Stimulated activated CD4-positive, alpha-beta T cell treated with anti-CD3 and anti-CD28 coated beads, Interleukin-15, amount 100 ng/mL, for 24 hours (primary cell): ENCODE measurements around the gene SRCAP.

Experiments
- DNase-seq: peaks from one replicate; pipeline ENCODE4 v3.0.0-alpha.2; 2020

SRCAP gene

GRCh38 chr16:30698816-30699614 is at the start of gene SRCAP:
SRCAP (plus strand) TSS chr16:30699171; CDS start chr16:30700825, 1,654 bp downstream.
- DNase-seq = peak; percentile 94

GRCh38 chr16:30649725-30650368 is 49.1 kb upstream of the SRCAP start:
- peak; percentile 31 for DNase-seq

DNA sequence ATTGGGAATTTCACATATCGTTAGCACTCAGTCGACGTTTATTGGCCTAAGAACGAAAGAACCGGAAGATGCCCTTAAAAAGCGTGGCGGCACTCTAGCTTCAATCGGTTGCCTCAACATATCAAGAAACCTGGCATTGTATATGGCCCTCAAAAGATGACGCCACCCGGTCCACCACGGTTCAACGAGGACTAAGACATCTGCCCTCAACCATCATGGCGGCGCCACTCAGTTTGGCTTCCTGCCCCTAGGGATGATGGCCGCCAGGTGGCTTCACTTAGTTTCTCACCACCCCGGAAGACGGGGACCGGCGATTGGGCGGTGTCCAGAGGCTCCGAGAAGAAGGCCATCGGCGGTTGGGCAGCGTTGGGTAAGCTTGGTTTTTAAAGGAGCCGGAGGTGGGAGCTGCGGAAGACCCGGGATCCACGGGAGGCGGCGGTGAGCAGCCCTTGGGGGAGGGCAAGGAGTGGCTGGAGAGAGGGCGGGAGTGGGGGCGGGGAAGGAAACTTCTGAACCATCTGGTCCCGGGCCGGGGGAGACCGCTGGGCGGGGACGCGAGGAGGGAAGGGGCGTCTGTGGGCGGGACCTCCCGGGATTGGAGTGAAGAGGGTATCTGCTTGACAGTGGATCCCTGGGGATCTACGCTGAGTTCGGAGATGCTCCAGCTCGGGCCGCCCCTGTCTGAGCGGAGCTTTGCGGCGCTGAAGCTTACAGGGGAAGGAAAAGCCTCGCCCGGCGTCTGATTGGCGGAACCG is 48.4 kb upstream of the SRCAP start, which contains the start of gene PRR14:
PRR14 (plus strand) TSS at position 592 of the 755 bp plus-strand sequence. CDS start 686 bp downstream, outside the sequence.
- DNase-seq = peak; percentile 99

- peak; percentile 82 for DNase-seq
These were observed 47.6 kb upstream of the SRCAP start for GRCh38 chr16:30651124-30652004.

DNA sequence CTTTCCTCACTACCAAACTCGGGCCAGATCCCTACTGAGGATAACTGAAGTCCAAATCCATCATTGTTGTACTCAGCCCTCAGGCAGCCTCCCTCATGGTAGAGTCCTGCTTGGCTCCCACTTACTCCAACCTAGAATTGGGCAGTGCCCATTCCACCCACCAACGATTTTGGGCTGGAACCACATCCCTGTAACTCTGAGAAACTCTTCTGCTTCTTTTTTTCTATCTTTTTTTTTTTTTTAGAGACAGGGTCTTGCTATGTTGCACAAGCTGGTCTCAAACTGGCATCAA is 47.0 kb upstream of the SRCAP start:
- DNase-seq = no peak

GRCh38 chr16:30652718-30653117 is 46.3 kb upstream of the SRCAP start:
- DNase-seq = no peak

DNA sequence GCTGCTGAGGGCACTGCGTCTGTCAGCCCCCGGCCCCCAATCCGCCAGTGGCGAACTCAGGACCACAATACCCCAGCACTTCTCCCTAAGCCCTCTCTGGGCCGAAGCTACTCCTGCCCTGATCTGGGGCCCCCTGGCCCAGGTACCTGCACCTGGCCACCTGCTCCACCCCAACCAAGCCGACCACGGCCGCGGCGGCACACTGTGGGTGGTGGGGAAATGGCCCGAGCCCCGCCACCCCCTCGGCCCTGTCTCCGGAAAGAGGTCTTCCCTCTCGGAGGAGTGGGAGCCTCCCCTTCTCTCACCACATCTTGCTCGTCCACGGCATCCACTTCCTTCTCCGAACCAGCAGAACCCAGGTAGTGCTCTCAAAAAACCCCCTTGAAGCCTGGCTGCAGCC is 44.1 kb upstream of the SRCAP start:
- DNase-seq = no peak

DNA sequence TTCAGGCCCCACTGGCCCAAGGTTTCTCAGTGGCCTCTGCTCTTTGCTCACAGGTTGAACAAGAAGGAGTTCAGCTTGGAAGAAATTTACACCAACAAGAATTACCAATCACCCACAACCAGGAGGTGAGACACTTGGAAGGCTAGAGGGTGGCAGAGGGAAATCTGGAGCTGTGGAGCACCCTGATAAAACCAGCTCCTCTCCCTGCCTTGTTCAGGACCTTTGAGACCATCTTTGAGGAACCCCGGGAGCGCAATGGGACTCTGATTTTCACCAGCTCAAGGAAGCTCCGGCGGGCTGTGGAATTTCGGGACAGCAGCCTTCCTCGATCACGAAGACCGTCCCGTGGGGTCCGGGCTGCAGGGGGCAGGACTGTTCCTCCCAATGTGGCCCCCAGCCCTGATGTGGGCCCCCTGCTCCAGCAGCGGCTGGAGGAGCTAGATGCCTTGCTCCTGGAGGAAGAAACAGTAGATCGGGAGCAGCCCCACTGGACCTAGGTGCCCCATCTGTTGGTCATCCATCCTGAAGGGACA is 43.1 kb upstream of the SRCAP start:
- no peak for DNase-seq

GRCh38 chr16:30656388-30656787 is 42.6 kb upstream of the SRCAP start:
- no peak for DNase-seq

GRCh38 chr16:30656974-30657865 is 41.8 kb upstream of the SRCAP start:
- DNase-seq = no peak

DNA sequence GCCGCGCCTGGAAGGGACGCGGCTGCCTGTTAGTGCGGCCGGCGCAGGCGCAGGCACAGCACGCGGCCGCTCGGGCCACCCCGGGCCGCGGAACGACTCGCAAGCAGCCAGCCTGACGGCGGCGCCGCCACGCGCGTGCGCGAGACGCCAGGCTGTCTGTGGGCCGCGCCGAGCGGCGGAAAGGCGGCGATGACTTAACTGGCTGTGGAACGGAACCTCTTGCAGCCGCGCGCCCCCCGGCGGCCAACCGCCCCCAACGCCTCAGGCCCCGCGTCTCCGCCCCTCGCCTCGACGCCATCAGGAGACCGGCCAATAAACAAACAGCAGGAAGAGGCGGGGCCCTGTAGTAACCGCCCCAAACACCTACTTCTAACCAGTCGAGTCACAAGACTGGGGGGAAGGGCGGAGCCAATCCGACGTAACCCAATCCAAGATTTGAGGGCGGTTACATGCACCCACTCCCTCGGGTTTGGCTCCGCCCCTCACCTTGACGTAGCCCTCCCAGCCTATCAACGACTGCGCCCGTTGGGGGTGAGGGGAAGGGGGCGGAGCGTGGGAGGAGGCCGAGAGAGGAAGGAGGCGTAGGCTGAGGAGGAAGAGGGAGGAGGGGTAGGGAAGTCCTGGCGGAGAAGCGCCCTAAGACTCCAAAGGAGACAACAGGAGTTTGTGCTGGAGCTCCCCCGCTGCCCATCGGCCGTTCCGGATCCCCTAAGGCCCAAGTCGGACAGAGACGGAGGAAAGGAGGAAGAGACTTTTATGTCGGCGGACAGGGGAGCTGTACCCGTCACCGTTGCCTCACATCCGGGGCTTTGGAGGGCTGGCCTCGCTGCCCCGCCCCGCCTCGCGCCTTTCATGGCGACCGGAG is 40.9 kb upstream of the SRCAP start, which contains the start of gene FBRS:
FBRS (plus strand) TSS at position 566 of the 865 bp plus-strand sequence. CDS start 1,088 bp downstream, outside the sequence.
- peak; percentile 100 for DNase-seq

- DNase-seq = no peak
These were observed 40.1 kb upstream of the SRCAP start for GRCh38 chr16:30658731-30659506.

GRCh38 chr16:30659507-30660423 is 39.2 kb upstream of the SRCAP start:
- DNase-seq = peak; percentile 65

- DNase-seq = peak; percentile 88
These were observed 38.3 kb upstream of the SRCAP start for GRCh38 chr16:30660424-30661261.

GRCh38 chr16:30662449-30662848 is 36.5 kb upstream of the SRCAP start:
- no peak for DNase-seq

GRCh38 chr16:30663038-30663437 is 35.9 kb upstream of the SRCAP start:
- no peak for DNase-seq

DNA sequence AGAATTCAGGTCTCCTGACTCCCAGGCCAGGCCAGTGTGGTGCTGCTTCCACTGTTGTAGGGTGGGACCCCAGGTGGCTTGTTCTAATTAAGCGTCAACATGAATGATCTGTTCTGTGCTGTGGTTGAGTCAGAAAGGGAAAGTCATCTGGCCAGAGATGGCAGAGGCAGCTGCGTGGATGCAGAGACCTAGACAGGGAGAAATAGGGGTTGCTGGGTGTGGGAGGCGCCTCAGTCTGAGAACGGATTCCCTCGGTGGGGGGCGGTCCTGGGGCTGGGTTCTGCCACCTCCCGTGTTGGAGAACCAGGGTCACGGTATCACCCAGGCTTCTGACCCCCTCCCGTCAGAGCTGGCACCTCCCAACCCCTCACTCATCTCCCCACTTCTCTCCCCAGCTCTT is 35.2 kb upstream of the SRCAP start:
- DNase-seq = no peak
